Measurements from ENCODE around the gene GRAP2.

- TF ChIP-seq CTCF (IDR thresholded peaks at IDR 0.05) (no peak), POLR2A (IDR thresholded peaks at IDR 0.05) (no peak)
Observed at GRCh38 chr22:39996732-39997131, 95.8 kb downstream of the GRAP2 start.
